Stimulated activated naive CD4-positive, alpha-beta T cell (primary cell): ENCODE measurements around the gene TMEM9.
"Not testable (repeated sequence)": the region's sequence is repeated elsewhere in the genome, so short reads cannot be mapped to it uniquely, and the experiment has no call there.

ENCODE experiments used
- DNase-seq, 6 experiments: peaks; one replicate each; lab custom pipeline; 2025; lab: John Stamatoyannopoulos, UW

TMEM9 gene

GRCh38 chr1:201172999-201173610 lies 18.8 kb upstream of the TMEM9 start:
- DNase-seq, result no peak

GRCh38 chr1:201172326-201172725 lies 18.1 kb upstream of the TMEM9 start:
- no peak for DNase-seq

GRCh38 chr1:201171063-201172036 lies 17.1 kb upstream of the TMEM9 start:
- peak in 3 of 6 experiments; percentile 56 to 59 (median 58) for DNase-seq

- DNase-seq, result peak; percentile 24 to 61 (median 57)
These were observed 16.3 kb upstream of the TMEM9 start for GRCh38 chr1:201170533-201171062.

GRCh38 chr1:201169971-201170532 lies 15.8 kb upstream of the TMEM9 start:
- no peak for DNase-seq

GRCh38 chr1:201169203-201169602 lies 14.9 kb upstream of the TMEM9 start:
- no peak for DNase-seq

GRCh38 chr1:201167041-201167991 lies 13.0 kb upstream of the TMEM9 start:
- no peak for DNase-seq

- no peak for DNase-seq
These were observed 10.4 kb upstream of the TMEM9 start for GRCh38 chr1:201164645-201165044.

- no peak for DNase-seq
These were observed 9.4 kb upstream of the TMEM9 start for GRCh38 chr1:201163707-201164106.

- DNase-seq, result not testable (repeated sequence)
These were observed 8.8 kb upstream of the TMEM9 start for GRCh38 chr1:201163036-201163435.

GRCh38 chr1:201157949-201158348 lies 3.7 kb upstream of the TMEM9 start:
- no peak for DNase-seq

GRCh38 chr1:201156819-201157218 lies 2.5 kb upstream of the TMEM9 start:
- no peak for DNase-seq

GRCh38 chr1:201156346-201156745 lies 2.1 kb upstream of the TMEM9 start:
- no peak for DNase-seq

GRCh38 chr1:201155354-201155753 lies 1.1 kb upstream of the TMEM9 start:
- no peak for DNase-seq

- DNase-seq, result peak in 2 of 6 experiments; percentile 29 to 43
These were observed 543 bp downstream of the TMEM9 start for GRCh38 chr1:201153474-201154388.

- DNase-seq, result no peak
These were observed 4.9 kb downstream of the TMEM9 start for GRCh38 chr1:201149400-201149799.

- DNase-seq, result no peak
These were observed 6.8 kb downstream of the TMEM9 start for GRCh38 chr1:201147396-201148015.

- no peak for DNase-seq
These were observed 7.5 kb downstream of the TMEM9 start for GRCh38 chr1:201146626-201147390.

- no peak for DNase-seq
These were observed 8.5 kb downstream of the TMEM9 start for GRCh38 chr1:201145816-201146215.
